Esophagus muscularis mucosa (tissue), 4 donors: ENCODE results near the gene RNF13. TPM values are rescaled to one million over a fixed set of nuclear protein-coding genes. Genes with fewer than 3 reads are reported as not detected.

Experiments used
- DNase-seq: peaks from one replicate; pipeline ENCODE4 v3.0.0-alpha.2; 2017; ENCODE audit errors: extremely low spot score
- H3K27ac ChIP-seq, 4 donors: fragments of 200-600 bp; sonication (generic); replicated peaks in 1 of 4; 1 replicate in 3 of 4; 2 replicates in 1 of 4; pipeline ENCODE4 v1.5.1; 2016 to 2019; ENCODE audit warnings: mild to moderate bottlenecking in 1 of 4
- H3K27me3 ChIP-seq, 4 donors: fragments of 200-600 bp; sonication (generic); one replicate each; pipeline versions ENCODE4 v1.5.1 to v1.6.0; 2016 to 2019
- H3K36me3 ChIP-seq, 4 donors: fragments of 200-600 bp; sonication (generic); one replicate each; pipeline ENCODE4 v1.5.1; 2016 to 2019
- H3K4me1 ChIP-seq, 4 donors: fragments of 200-600 bp; sonication (generic); one replicate each; pipeline ENCODE4 v1.5.1; 2016 to 2019
- H3K4me3 ChIP-seq, 4 donors: fragments of 200-600 bp; sonication (generic); 1 replicate in 2 of 4; 2 replicates in 2 of 4; pipeline ENCODE4 v1.5.1; 2016 to 2019; ENCODE audit warnings: mild to moderate bottlenecking in 4 of 4, moderate library complexity in 1 of 4
- H3K9me3 ChIP-seq, 4 donors: fragments of 200-600 bp; sonication (generic); 1 replicate in 3 of 4; 2 replicates in 1 of 4; pipeline ENCODE4 v1.5.1; 2016 to 2019
- CTCF ChIP-seq, 3 experiments: fragments of 200-600 bp in 2 of 3; fragments of 450-650 bp in 1 of 3; sonication (generic) in 2 of 3; IDR thresholded peaks; one replicate each; pipeline ENCODE4 v1.5.1; 2017 to 2019; ENCODE audit warnings: antibody characterized with exemption in 3 of 3, mild to moderate bottlenecking in 2 of 3, moderate library complexity in 1 of 3
- EP300 ChIP-seq: sonication (generic); formaldehyde crosslinking; IDR thresholded peaks from one replicate; pipeline ENCODE4 v1.6.1; 2017; ENCODE audit warnings: antibody characterized with exemption
- POLR2A ChIP-seq: fragments of 450-650 bp; IDR thresholded peaks from one replicate; pipeline ENCODE4 v1.6.1; 2017; ENCODE audit warnings: antibody characterized with exemption, moderate library complexity, mild to moderate bottlenecking, low read depth
- POLR2AphosphoS5 ChIP-seq, 2 donors: sonication (generic); formaldehyde crosslinking; IDR thresholded peaks; one replicate each; pipeline ENCODE4 v1.6.1; 2017; ENCODE audit warnings: antibody characterized with exemption in 2 of 2
- WGBS: methylation state at CpG from one replicate; pipeline ENCODE4 v1.1.5; 2018; 5-methylcytosine and 5-hydroxymethylcytosine counted together
- intact Hi-C: fragments of 100-400 bp; cut with DNase I; formaldehyde crosslinking; loops from one replicate; pipeline ENCODE4 v1.15.1; 2023
- total RNA-seq, 4 donors: library from RNA; depleted of rRNA; stranded (reverse); fragments of >200 nt; gene quantifications; one replicate each; pipeline versions ENCODE4 v1.1.0 to v1.2.1, GENCODE V29; 2016

Gene RNF13
- total RNA-seq, 4 donors from 2014 or later: 52.9 to 95.1 (median 78.2) TPM

GRCh38 chr3:149954812-149955211 lies 141.8 kb downstream of the RNF13 start:
- Histone ChIP-seq H3K36me3 (peaks cover 0 to 7% (median 0%) of the 10 kb centered on the region in 4 donors), H3K9me3 (no peaks in the 10 kb centered on the region), H3K27ac (no peak overlapping the region), H3K27me3 (no peaks in the 10 kb centered on the region), H3K4me1 (peaks cover 0 to 21% (median 7%) of the 10 kb centered on the region in 4 donors), H3K4me3 (no peak overlapping the region)
- no peak for DNase-seq
- TF ChIP-seq POLR2A (no peak), CTCF (IDR thresholded peaks at IDR 0.05) (no peak), POLR2AphosphoS5 (IDR thresholded peaks at IDR 0.05) (no peak), EP300 (no peak)
- 44% methylated on average over 1 of the region's 1 CpG for WGBS
- intact Hi-C loops: no loop called here

DNA sequence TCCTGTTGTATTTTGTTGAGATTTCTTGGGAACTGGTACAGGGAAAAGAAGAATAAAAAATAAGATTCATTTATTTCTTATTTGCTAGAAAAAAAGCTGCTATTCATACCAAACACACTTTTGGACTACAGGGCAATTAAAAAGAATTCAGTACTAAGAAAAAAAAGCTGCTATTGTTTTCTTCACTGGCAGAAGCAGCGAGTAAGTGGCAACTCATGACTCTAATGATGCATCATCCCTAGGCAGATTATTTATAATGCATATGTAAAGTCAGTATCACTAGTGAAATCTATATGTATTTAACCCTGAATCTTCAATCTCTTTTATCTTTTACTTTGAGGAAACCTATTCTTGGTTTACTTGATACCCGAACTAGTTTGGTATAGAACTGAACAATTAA lies 142.4 kb downstream of the RNF13 start:
- H3K27me3 ChIP-seq: no peaks in the 10 kb centered on the region
- H3K4me3 ChIP-seq: no peak overlapping the region
- intact Hi-C loops: no loop called here
- TF ChIP-seq CTCF (IDR thresholded peaks at IDR 0.05): no peak
- TF ChIP-seq EP300: no peak
- TF ChIP-seq POLR2AphosphoS5 (IDR thresholded peaks at IDR 0.05): no peak
- no peak for TF ChIP-seq POLR2A
- DNase-seq: no peak
- peaks cover 0 to 10% (median 0%) of the 10 kb centered on the region in 4 donors for H3K36me3 ChIP-seq
- H3K27ac ChIP-seq: no peak overlapping the region
- no peaks in the 10 kb centered on the region for H3K9me3 ChIP-seq
- 82% methylated on average over 2 of the region's 2 CpGs for WGBS
- peaks cover 0 to 21% (median 7%) of the 10 kb centered on the region in 4 donors for H3K4me1 ChIP-seq

- Histone ChIP-seq H3K4me1 (peaks cover 0 to 21% (median 7%) of the 10 kb centered on the region in 4 donors), H3K4me3 (no peak overlapping the region), H3K27ac (no peak overlapping the region), H3K36me3 (peaks cover 0 to 7% (median 0%) of the 10 kb centered on the region in 4 donors), H3K27me3 (no peaks in the 10 kb centered on the region), H3K9me3 (no peaks in the 10 kb centered on the region)
- intact Hi-C loops: no loop called here
- no peak for DNase-seq
- no peak for TF ChIP-seq POLR2AphosphoS5 (IDR thresholded peaks at IDR 0.05)
- TF ChIP-seq CTCF (IDR thresholded peaks at IDR 0.05): no peak
- no peak for TF ChIP-seq EP300
- TF ChIP-seq POLR2A: no peak
- WGBS: 99% methylated on average over 3 of the region's 3 CpGs
These were observed 144.5 kb downstream of the RNF13 start for GRCh38 chr3:149957361-149958125.

GRCh38 chr3:149958171-149958796 lies 145.3 kb downstream of the RNF13 start:
- Histone ChIP-seq H3K36me3 (peaks cover 0 to 10% (median 0%) of the 10 kb centered on the region in 4 donors), H3K4me3 (no peak overlapping the region), H3K4me1 (peaks cover 0 to 21% (median 7%) of the 10 kb centered on the region in 4 donors), H3K9me3 (no peaks in the 10 kb centered on the region), H3K27ac (no peak overlapping the region), H3K27me3 (no peaks in the 10 kb centered on the region)
- WGBS: 94% methylated on average over 3 of the region's 3 CpGs
- no peak for TF ChIP-seq POLR2AphosphoS5 (IDR thresholded peaks at IDR 0.05)
- no peak for TF ChIP-seq POLR2A
- no peak for TF ChIP-seq EP300
- no peak for TF ChIP-seq CTCF (IDR thresholded peaks at IDR 0.05)
- no peak for DNase-seq
- intact Hi-C loops: no loop called here
